Thymus (tissue), 11 donors: Measurements from ENCODE around the gene LRRC18. TPM values are rescaled to one million over a fixed set of nuclear protein-coding genes. Genes with fewer than 3 reads are reported as not detected.

Experiments
- DNase-seq, 9 donors: peaks; one replicate each; pipeline ENCODE4 v3.0.0-alpha.2; 2013; ENCODE audit warnings: low spot score in 9 of 9, low read depth in 6 of 9, missing footprints in 1 of 9
- H3K27ac ChIP-seq, 2 donors: one replicate each; pipeline ENCODE4 v1.5.1; 2013; ENCODE audit warnings: control low read depth in 1 of 2, low read depth in 1 of 2, low read length in 1 of 2, mild to moderate bottlenecking in 1 of 2, moderate library complexity in 1 of 2
- H3K27me3 ChIP-seq, 2 donors: one replicate each; pipeline ENCODE4 v1.5.1; 2013; ENCODE audit warnings: low read length in 1 of 2; ENCODE audit not compliant: control insufficient read depth in 2 of 2, insufficient read depth in 1 of 2
- H3K36me3 ChIP-seq, 2 donors: one replicate each; pipeline ENCODE4 v1.5.1; 2013; ENCODE audit warnings: low read length in 1 of 2, mild to moderate bottlenecking in 1 of 2, moderate library complexity in 1 of 2; ENCODE audit not compliant: control insufficient read depth in 2 of 2, insufficient read depth in 2 of 2
- H3K4me1 ChIP-seq, 2 donors: one replicate each; pipeline ENCODE4 v1.5.1; 2013; ENCODE audit warnings: low read length in 2 of 2; ENCODE audit not compliant: control insufficient read depth in 2 of 2, insufficient read depth in 2 of 2
- H3K4me3 ChIP-seq, 2 donors: one replicate each; pipeline ENCODE4 v1.5.1; 2013; ENCODE audit warnings: low read length in 2 of 2, control low read depth in 1 of 2, mild to moderate bottlenecking in 1 of 2
- H3K9me3 ChIP-seq, 2 donors: one replicate each; pipeline ENCODE4 v1.5.1; 2013; ENCODE audit warnings: low read length in 1 of 2, mild to moderate bottlenecking in 1 of 2; ENCODE audit not compliant: control insufficient read depth in 2 of 2, insufficient read depth in 1 of 2
- WGBS: extraction: QIAGEN DNeasy Blood & Tissue Kit; methylation state at CpG from one replicate; pipeline ENCODE4 v1.1.7; 2013; 5-methylcytosine and 5-hydroxymethylcytosine counted together
- polyA plus RNA-seq: library from polyadenylated mRNA; stranded (reverse); fragments of 200-250 nt; gene quantifications from one replicate; pipeline ENCODE4 v1.2.3, GENCODE V29; 2013
- total RNA-seq: library from RNA; stranded (reverse); fragments of 120-200 nt; gene quantifications from one replicate; pipeline ENCODE4 v1.2.4, GENCODE V29; 2013
- donor health status: healthy.

Gene LRRC18
- total and polyA plus RNA-seq, 2 donors: 0.05 to 0.07 TPM

GRCh38 chr10:48882881-48883280 is 56.8 kb downstream of the LRRC18 start:
- no peak overlapping the region for H3K27ac ChIP-seq
- no peaks in the 10 kb centered on the region for H3K36me3 ChIP-seq
- no peak overlapping the region for H3K4me3 ChIP-seq
- no peak for DNase-seq
- H3K4me1 ChIP-seq: no peaks in the 10 kb centered on the region
- WGBS: 97% methylated on average over 2 of the region's 2 CpGs
- H3K27me3 ChIP-seq: no peaks in the 10 kb centered on the region
- peaks cover 0 to 4% of the 10 kb centered on the region in 2 donors for H3K9me3 ChIP-seq

GRCh38 chr10:48881937-48882336 is 57.7 kb downstream of the LRRC18 start:
- H3K4me1 ChIP-seq: no peaks in the 10 kb centered on the region
- no peaks in the 10 kb centered on the region for H3K36me3 ChIP-seq
- no peak overlapping the region for H3K4me3 ChIP-seq
- H3K27me3 ChIP-seq: no peaks in the 10 kb centered on the region
- DNase-seq: no peak
- H3K9me3 ChIP-seq: peaks cover 0 to 4% of the 10 kb centered on the region in 2 donors
- WGBS: 95% methylated on average over 1 of the region's 1 CpG
- H3K27ac ChIP-seq: no peak overlapping the region

- H3K9me3 ChIP-seq: peaks cover 0 to 4% of the 10 kb centered on the region in 2 donors
- H3K36me3 ChIP-seq: no peaks in the 10 kb centered on the region
- H3K27me3 ChIP-seq: no peaks in the 10 kb centered on the region
- H3K4me3 ChIP-seq: no peak overlapping the region
- H3K27ac ChIP-seq: no peak overlapping the region
- DNase-seq: no peak
- no peaks in the 10 kb centered on the region for H3K4me1 ChIP-seq
- WGBS: 95% methylated on average over 11 of the region's 11 CpGs
These were observed 59.5 kb downstream of the LRRC18 start for GRCh38 chr10:48880016-48880705.

- no peaks in the 10 kb centered on the region for H3K27me3 ChIP-seq
- H3K9me3 ChIP-seq: peaks cover 0 to 4% of the 10 kb centered on the region in 2 donors
- no peaks in the 10 kb centered on the region for H3K4me1 ChIP-seq
- 97% methylated on average over 5 of the region's 5 CpGs for WGBS
- no peak overlapping the region for H3K4me3 ChIP-seq
- no peak overlapping the region for H3K27ac ChIP-seq
- DNase-seq: no peak
- no peaks in the 10 kb centered on the region for H3K36me3 ChIP-seq
These were observed 60.2 kb downstream of the LRRC18 start for GRCh38 chr10:48879451-48879850.

- no peak overlapping the region for H3K4me3 ChIP-seq
- H3K27me3 ChIP-seq: no peaks in the 10 kb centered on the region
- peaks cover 0 to 4% of the 10 kb centered on the region in 2 donors for H3K9me3 ChIP-seq
- DNase-seq: no peak
- no peak overlapping the region for H3K27ac ChIP-seq
- 95% methylated on average over 3 of the region's 3 CpGs for WGBS
- H3K36me3 ChIP-seq: no peaks in the 10 kb centered on the region
- H3K4me1 ChIP-seq: no peaks in the 10 kb centered on the region
These were observed 61.5 kb downstream of the LRRC18 start for GRCh38 chr10:48878091-48878490.

- Histone ChIP-seq H3K4me3 (no peak overlapping the region), H3K36me3 (no peaks in the 10 kb centered on the region), H3K27ac (no peak overlapping the region), H3K27me3 (no peaks in the 10 kb centered on the region), H3K4me1 (no peaks in the 10 kb centered on the region), H3K9me3 (no peaks in the 10 kb centered on the region)
- DNase-seq: no peak
- 84% methylated on average over 1 of the region's 1 CpG for WGBS
These were observed 67.4 kb downstream of the LRRC18 start for GRCh38 chr10:48872234-48872633.

Other genes with a start within 250 kb of the LRRC18 start
- 3.4 TPM for gene VSTM4, start 175.7 kb upstream of the LRRC18 start, total RNA-seq
- 2.3 TPM for gene VSTM4, start 175.7 kb upstream of the LRRC18 start, polyA plus RNA-seq
- not detected for gene FAM170B, start 194.2 kb upstream of the LRRC18 start, total RNA-seq
- 0.02 TPM for gene FAM170B, start 194.2 kb upstream of the LRRC18 start, polyA plus RNA-seq
- 10.2 TPM for gene TMEM273, start 248.6 kb upstream of the LRRC18 start, total RNA-seq
- gene TMEM273, start 248.6 kb upstream of the LRRC18 start, polyA plus RNA-seq: 19.6 TPM